ENCODE data around the gene M1AP. TPM values are rescaled to one million over a fixed set of nuclear protein-coding genes. Genes with fewer than 3 reads are reported as not detected.

The M1AP gene, protein sequence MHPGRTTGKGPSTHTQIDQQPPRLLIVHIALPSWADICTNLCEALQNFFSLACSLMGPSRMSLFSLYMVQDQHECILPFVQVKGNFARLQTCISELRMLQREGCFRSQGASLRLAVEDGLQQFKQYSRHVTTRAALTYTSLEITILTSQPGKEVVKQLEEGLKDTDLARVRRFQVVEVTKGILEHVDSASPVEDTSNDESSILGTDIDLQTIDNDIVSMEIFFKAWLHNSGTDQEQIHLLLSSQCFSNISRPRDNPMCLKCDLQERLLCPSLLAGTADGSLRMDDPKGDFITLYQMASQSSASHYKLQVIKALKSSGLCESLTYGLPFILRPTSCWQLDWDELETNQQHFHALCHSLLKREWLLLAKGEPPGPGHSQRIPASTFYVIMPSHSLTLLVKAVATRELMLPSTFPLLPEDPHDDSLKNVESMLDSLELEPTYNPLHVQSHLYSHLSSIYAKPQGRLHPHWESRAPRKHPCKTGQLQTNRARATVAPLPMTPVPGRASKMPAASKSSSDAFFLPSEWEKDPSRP
- 0.75 and 3.7 TPM in 2 replicates for total RNA-seq (ENCODE audit: low replicate concordance)

DNA sequence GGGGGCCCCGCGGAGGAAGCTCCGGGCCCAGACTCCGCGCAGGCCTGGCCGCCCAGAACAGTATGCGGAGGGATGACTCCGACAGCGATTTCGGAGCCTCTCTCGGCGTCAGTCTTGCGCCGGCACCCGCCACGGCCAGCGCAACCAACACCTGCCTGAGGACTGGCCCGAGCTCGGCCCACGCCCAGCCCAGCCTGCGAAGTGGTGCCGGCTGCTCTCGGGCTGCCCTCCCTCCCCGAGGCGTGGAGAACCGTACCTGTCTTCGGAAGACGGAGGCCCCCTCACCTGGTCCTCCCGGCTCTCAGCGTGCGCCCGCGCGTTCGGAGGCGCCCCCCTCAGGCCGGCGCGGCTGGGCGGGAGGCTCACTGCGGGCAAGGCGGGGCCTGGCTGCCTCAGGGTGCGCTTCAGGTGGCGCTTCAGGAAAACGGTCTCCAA is at the start of gene M1AP:
Gene M1AP (minus strand): TSS at position 322 of the 435 bp plus-strand sequence. CDS start 8,055 bp downstream, outside the sequence.
- H3K27ac Mint-ChIP-seq = no peak within 1 kb of the TSS
- peaks cover 7% of the 10 kb centered on the region for H3K9me3 Mint-ChIP-seq
- Histone ChIP-seq H3K79me2 (ENCODE audit: low read depth) (no peaks in the 10 kb centered on the region), H3K9ac (no peak within 1 kb of the TSS), H3K9me3 (ENCODE audit: low read depth) (no peaks in the 10 kb centered on the region), H3K27me3 (peaks cover 32% of the 10 kb centered on the region), H3K27ac (no peak within 1 kb of the TSS), H3K36me3 (no peaks in the 10 kb centered on the region), H3K4me2 (peak within 1 kb of the TSS; percentile 70), H3K4me1 (no peaks in the 10 kb centered on the region), H3F3A (ENCODE audit: low read depth) (no peaks in the 10 kb centered on the region), H4K20me1 (ENCODE audit: low read depth) (no peaks in the 10 kb centered on the region), H2AFZ (replicated peaks) (peak within 1 kb of the TSS; percentile 96), H3K4me3 (peak within 1 kb of the TSS; percentile 44)
- no peaks in the 10 kb centered on the region for H3K36me3 Mint-ChIP-seq
- TF ChIP-seq EZH2 (IDR thresholded peaks at IDR 0.05) = peak; percentile 53
- TF ChIP-seq, protein P1, sequence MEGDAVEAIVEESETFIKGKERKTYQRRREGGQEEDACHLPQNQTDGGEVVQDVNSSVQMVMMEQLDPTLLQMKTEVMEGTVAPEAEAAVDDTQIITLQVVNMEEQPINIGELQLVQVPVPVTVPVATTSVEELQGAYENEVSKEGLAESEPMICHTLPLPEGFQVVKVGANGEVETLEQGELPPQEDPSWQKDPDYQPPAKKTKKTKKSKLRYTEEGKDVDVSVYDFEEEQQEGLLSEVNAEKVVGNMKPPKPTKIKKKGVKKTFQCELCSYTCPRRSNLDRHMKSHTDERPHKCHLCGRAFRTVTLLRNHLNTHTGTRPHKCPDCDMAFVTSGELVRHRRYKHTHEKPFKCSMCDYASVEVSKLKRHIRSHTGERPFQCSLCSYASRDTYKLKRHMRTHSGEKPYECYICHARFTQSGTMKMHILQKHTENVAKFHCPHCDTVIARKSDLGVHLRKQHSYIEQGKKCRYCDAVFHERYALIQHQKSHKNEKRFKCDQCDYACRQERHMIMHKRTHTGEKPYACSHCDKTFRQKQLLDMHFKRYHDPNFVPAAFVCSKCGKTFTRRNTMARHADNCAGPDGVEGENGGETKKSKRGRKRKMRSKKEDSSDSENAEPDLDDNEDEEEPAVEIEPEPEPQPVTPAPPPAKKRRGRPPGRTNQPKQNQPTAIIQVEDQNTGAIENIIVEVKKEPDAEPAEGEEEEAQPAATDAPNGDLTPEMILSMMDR (IDR thresholded peaks at IDR 0.05) = peak; percentile 46
- TF ChIP-seq EZH2phosphoT487 (IDR thresholded peaks at IDR 0.05) = no peak
- peak; percentile 44 for DNase-seq (ENCODE audit: low spot score)
- H3K27me3 Mint-ChIP-seq (ENCODE audit: insufficient read depth, low read depth) = peaks cover 13% of the 10 kb centered on the region
- no peaks in the 10 kb centered on the region for H3K4me1 Mint-ChIP-seq
- no peak within 1 kb of the TSS for H3K4me3 Mint-ChIP-seq

DNA sequence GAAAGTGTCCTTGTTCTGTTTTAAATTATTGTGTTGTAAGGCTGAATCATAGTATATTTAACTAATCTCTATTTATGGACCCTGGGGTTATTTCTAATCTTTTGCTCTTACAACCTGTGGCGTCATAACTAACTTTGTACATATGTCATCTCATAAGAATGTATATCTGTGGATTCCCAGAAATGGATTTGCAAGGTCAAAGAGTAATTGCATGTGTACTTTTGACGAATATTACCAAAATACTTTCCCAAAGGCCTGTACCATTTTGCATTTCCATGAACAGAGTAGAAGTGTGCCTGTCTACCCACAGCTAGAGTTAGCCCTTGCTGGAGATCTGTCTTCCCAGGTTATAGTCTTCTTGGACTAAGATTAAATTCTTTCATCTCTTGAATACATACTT is 48.7 kb upstream of the M1AP start:
- Histone ChIP-seq H3F3A (ENCODE audit: low read depth) (no peaks in the 10 kb centered on the region), H3K36me3 (no peaks in the 10 kb centered on the region), H3K4me3 (no peak overlapping the region), H3K9ac (no peak overlapping the region), H4K20me1 (ENCODE audit: low read depth) (no peaks in the 10 kb centered on the region), H2AFZ (replicated peaks) (no peak overlapping the region), H3K4me2 (no peak overlapping the region), H3K27me3 (no peaks in the 10 kb centered on the region), H3K79me2 (ENCODE audit: low read depth) (no peaks in the 10 kb centered on the region), H3K27ac (no peak overlapping the region), H3K4me1 (no peaks in the 10 kb centered on the region), H3K9me3 (ENCODE audit: low read depth) (no peaks in the 10 kb centered on the region)
- H3K36me3 Mint-ChIP-seq = no peaks in the 10 kb centered on the region
- H3K27ac Mint-ChIP-seq = no peak overlapping the region
- H3K4me3 Mint-ChIP-seq = no peak overlapping the region
- no peaks in the 10 kb centered on the region for H3K9me3 Mint-ChIP-seq
- TF ChIP-seq EZH2 (IDR thresholded peaks at IDR 0.05) (no peak), EZH2phosphoT487 (IDR thresholded peaks at IDR 0.05) (no peak)
- TF ChIP-seq, protein P1 (IDR thresholded peaks at IDR 0.05) = no peak
- peaks cover 6% of the 10 kb centered on the region for H3K27me3 Mint-ChIP-seq (ENCODE audit: insufficient read depth, low read depth)
- H3K4me1 Mint-ChIP-seq = peaks cover 2% of the 10 kb centered on the region
- no peak for DNase-seq (ENCODE audit: low spot score)

DNA sequence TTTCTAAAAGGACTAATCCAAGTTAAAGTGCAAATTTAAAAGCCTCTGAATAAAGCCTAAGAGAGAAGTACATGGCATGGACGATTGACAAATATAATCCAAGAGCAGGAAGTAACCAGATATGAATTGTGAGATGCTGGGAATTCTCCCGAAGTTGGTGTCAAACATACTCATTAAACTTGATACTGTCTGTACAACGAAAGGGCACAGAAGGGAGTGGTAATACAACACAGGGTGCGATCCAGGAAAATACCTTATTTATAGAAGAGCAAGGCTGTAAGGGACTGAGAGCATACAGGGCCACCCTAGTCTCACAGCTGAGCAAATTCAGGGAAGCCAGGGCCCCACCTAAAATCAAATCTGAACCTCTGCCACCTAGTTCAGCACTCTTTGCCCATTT is 47.5 kb upstream of the M1AP start:
- H3K36me3 Mint-ChIP-seq = no peaks in the 10 kb centered on the region
- no peak for TF ChIP-seq EZH2 (IDR thresholded peaks at IDR 0.05)
- TF ChIP-seq, protein P1 (IDR thresholded peaks at IDR 0.05) = no peak
- TF ChIP-seq EZH2phosphoT487 (IDR thresholded peaks at IDR 0.05) = no peak
- Histone ChIP-seq H4K20me1 (ENCODE audit: low read depth) (no peaks in the 10 kb centered on the region), H3K9ac (no peak overlapping the region), H3K79me2 (ENCODE audit: low read depth) (no peaks in the 10 kb centered on the region), H3K27ac (no peak overlapping the region), H3K4me1 (no peaks in the 10 kb centered on the region), H3K9me3 (ENCODE audit: low read depth) (no peaks in the 10 kb centered on the region), H3K4me2 (no peak overlapping the region), H3K4me3 (no peak overlapping the region), H3K27me3 (no peaks in the 10 kb centered on the region), H2AFZ (replicated peaks) (no peak overlapping the region), H3K36me3 (no peaks in the 10 kb centered on the region), H3F3A (ENCODE audit: low read depth) (no peaks in the 10 kb centered on the region)
- no peak overlapping the region for H3K27ac Mint-ChIP-seq
- H3K9me3 Mint-ChIP-seq = no peaks in the 10 kb centered on the region
- H3K27me3 Mint-ChIP-seq (ENCODE audit: insufficient read depth, low read depth) = peaks cover 7% of the 10 kb centered on the region
- no peak for DNase-seq (ENCODE audit: low spot score)
- no peak overlapping the region for H3K4me3 Mint-ChIP-seq
- no peaks in the 10 kb centered on the region for H3K4me1 Mint-ChIP-seq

Data from neural progenitor cell (in vitro differentiated cells).